ENCODE data around the gene PNPLA6.

PNPLA6 gene

DNA sequence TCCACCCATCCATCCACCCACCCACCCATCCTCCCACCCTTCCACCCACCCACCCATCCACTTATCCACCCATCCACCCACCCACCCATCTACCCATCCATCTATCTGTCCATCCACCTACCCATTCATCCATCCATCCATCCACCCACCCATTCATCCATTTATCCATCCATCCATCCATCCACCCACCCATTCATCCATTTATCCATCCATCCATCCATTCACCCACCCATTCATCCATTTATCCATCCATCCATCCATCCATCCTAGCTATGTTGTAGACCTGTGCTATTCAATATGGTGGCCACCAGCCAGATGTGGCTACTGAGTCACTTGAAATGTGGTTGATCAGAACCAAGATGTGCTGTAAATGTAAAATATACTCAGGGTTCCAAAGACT is 65.2 kb downstream of the PNPLA6 start:
- DNase-seq (ENCODE audit: low read depth), result no peak

DNA sequence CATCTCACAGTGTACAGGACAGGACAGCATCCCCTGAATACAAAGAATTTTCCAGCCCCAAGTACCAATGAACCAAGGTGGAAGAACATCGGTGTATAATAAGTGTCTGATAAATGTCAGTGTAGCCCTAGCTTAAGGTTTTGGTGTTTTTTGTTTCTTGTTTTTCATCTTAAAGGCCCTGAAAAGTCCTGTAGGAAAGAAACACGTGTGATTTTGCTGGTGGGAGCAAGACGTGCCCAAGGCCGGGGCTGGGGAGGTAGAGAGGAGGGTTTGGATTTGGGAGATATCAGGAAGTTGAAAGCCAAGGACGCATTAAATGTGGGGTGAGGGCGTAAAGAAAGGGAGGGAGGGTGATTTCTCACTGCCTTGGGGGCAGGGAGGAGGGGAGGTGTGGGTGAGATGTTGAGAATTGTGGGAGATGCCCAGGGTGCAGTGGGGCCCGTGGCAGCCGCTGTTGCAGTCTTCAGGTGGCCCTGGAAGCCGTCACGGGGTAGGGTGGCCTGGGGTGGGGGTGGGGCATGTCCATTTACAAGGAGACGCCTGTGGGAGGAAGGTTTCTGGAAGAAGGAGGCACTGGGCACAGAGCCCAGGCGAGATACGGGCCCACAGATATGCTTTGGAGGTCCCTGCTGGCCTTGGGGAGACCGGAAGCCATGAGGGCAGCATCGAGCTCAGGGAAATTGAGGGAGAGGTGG is 66.9 kb downstream of the PNPLA6 start:
- DNase-seq (ENCODE audit: low read depth), result no peak

DNA sequence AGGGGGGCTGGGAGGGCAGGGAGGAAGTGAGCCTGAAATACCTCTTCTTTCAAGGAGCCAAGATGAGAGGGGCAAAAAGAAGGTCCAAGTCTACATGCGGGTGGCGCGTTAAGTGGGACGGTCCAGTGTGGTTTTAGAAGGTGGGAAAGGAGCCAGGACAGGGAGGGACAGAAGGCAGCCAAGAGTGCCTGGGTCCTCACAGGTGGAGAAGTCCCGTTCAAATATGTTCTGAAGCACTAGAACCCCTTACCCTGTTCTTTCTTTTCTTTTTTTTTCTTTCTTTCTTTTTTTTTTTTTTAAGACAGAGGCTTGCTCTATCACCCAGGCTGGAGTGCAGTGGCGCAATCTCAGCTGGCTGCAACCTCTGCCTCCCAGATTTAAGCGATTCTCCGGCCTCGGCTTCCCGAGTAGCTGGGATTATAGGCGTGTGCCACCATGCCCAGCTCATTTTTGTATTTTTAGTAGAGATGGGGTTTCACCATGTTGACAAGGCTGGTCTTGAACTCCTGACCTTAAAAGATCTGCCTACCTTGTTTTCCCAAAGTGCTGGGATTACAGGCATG is 67.5 kb downstream of the PNPLA6 start:
- DNase-seq (ENCODE audit: low read depth), result no peak

DNA sequence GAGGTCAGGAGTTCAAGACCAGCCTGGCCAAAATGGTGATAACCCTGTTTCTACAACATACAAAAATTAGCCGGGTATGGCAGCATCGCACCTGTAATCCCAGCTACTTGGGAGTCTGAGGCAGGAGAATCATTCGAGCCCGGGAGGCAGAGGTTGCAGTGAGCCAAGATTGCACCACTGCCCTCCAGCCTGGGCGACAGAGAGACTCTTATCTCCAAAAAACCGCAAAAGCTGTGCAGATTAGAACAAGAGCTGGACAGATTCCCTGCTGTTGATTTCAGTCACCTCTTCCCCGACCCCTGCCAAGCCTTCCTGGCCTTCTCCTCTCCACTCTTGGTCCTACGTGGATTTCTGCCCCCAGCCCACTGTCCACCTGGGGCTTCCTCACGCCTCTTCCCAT is 68.4 kb downstream of the PNPLA6 start:
- DNase-seq (ENCODE audit: low read depth), result no peak

DNA sequence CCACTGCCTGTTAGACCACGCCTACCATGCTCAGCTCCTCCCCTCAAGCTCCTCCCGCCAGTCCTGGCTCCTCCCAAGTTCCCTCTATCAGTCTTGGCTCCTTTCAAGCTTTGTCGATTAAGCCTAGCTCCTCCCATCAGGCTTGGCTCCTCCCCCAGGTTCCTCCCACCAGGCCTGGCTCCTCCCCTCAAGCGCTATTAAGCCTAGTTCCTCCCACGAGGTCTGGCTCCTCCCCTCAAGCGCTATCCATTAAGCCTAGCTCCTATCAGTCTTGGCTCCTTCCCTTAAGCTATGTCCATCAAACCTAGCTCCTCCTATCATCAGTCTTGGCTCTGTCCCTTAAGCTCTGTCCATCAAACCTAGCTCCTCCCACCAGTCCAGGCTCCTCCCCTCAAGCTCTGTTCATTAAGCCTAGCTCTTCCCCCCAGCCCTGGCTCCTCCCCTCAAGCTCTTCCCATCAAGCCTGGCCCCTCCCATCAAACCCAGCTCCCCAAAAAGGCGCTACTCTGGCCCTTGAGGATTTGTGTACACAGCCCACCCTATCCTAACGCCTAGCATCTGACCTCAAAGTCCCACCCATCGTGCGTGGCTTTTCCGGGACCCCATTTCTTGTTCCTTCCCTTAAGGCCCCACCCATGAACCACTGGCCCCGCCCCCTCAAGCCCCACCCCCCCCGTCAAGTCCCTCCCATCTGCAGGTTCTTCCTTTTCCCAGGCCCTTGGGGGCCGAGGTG is 70.1 kb downstream of the PNPLA6 start:
- no peak for DNase-seq (ENCODE audit: low read depth)

DNA sequence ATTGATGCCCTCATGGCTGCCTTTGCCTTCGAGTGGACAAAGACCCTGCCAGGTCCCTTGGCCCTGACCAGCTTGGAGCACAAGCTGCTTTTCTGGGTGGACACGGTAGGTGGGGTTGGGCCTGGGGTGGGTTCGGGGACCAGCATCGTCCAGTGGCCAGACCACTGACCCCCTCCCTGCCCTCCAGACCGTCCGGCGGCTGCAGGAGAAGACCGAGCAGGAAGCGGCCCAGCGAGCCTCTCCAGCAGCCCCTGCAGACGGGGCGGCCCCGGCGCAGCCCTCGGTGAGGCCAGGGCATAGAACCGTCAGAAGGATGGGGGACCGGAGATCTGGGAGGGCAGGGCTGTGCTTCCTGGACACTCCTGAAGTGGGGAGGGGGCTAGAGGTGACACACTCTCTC is 70.8 kb downstream of the PNPLA6 start:
- DNase-seq (ENCODE audit: low read depth), result no peak

DNA sequence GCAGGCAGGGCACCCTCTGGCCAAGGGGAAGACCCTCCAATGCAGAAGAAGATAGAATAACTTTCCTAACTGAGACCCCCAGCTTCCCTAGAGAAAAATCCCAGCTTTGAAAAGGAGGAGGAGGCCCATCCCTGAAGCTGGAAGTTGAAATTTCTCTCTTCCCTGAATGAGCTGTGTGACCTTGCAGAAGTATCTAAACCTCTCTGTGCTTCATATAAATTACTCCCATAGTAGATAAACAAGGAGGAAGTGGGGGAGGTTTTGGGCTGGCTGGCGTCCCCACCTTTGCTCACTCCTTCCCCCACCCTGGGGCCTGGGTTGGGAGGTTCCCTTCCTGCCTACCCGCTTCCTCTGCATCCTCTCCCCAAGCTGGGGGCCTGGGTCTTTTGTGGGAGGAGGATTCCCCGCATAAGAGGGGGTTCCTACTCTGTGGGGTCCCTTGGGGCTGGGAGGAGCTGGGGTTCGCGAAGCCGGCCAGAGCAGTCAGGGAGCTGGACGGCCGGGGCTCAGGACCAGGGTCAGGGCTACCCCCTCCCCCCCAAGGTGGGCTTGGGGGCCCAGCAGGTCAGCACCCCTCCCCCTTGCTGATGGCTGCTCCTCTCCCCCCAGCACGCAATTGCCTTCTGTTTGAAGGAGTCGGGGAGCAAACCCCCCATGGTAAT is 71.8 kb downstream of the PNPLA6 start:
- DNase-seq (ENCODE audit: low read depth), result no peak

DNA sequence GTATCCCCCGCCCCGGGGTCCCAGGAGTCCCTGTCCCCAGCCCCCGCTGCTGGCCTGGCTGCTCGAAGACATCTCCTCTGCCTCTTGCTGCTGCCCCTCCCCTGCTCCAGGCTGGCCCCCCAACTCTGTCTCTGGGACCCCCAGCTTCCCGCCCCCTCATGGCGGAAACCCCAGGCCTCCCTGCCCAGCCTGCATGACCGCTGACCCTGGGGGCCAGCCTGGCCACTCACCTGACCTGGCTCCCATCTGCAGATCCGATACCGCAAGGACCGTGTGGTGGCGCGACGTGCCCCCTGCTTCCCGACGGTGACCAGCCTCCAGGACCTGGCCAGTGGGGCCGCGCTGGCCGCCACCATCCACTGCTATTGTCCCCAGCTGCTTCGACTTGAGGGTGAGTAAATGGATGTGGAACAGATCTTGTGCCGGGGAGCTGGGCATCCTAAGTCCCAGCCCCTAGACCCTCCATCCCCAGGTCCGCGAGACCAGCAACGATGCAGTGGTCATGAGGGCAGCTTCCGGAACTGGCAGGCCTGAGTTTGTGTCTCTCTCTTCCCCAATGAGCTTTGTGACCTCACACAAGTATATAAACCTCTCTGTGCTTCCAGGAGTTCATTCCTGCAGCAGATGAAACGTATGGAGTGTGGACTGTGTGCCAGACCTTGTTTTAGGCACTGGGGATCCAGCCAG is 72.5 kb downstream of the PNPLA6 start:
- no peak for DNase-seq (ENCODE audit: low read depth)

DNA sequence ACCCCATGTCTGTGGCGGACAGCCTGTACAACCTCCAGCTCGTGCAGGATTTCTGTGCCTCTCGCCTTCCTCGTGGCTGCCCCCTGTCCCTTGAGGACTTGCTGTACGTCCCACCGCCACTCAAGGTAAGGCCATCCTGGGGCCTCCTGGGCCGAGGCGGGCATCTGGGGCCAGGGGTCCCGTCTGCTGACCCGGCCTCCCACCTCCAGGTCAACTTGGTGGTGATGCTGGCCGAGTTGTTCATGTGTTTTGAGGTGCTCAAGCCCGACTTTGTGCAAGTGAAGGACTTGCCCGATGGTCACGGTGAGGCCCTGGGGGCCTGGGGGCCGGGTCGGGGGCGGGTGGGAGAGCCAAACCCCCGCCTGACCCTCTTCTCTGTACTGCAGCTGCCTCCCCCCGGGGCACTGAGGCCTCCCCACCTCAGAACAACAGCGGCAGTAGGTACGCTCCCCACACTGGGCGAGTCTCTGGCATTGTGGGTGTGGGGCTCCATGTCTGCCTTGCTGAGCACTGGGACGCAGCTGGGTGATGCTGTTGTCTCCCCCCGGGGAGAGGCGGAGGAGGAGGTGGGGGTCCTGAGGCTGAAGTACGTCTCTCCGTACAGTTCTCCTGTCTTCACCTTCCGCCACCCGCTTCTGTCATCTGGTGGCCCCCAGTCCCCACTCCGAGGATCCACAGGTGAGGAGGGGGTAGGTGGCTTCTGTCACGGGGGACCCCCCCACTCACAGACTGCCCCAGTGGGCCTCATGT is 75.1 kb downstream of the PNPLA6 start:
- DNase-seq (ENCODE audit: low read depth), result no peak

All from stromal cell of bone marrow (primary cell).